NCI-H1092 (cell line): ENCODE data around the gene MS4A18.

ENCODE experiments used
- DNase-seq: peaks from one replicate; lab custom pipeline; 2025; lab: John Stamatoyannopoulos, UW

MS4A18 gene

DNA sequence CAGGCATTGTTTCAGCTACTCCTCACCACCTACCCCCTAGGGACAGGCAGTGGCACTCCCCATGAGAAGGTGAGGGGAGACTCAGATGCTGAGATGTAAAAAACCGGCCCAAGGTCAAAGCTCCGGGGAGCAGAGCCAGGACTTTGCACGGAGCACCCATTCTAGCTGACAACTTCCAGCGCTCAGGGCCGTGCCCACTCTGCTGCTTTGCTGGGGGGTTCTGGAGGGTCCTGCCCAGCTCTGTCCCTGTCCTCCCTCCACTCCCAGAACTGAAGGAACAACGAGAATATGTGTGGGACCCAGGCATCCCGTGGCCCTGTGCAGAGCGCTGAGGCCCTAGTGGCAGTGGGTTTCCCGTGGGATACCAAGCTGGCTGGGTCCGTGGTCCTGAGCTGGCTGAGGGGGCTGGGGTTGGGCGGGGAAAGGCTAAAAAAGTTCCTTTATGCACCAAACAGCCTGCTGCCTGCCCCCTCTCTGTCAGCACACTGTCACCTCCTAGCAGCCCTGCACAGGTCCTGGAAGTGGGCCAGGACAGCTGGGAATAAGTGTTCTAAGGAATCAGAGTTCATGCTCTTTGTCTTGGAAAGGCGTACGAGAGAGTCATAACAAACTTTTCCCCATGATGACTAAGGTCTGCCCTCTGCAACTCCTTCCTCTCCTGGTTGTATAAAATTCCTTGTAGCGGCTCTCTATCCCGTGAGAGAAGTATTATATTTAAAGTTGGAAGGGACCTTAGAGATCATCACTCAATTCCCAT lies 62.5 kb downstream of the MS4A18 start:
- DNase-seq: no peak

DNA sequence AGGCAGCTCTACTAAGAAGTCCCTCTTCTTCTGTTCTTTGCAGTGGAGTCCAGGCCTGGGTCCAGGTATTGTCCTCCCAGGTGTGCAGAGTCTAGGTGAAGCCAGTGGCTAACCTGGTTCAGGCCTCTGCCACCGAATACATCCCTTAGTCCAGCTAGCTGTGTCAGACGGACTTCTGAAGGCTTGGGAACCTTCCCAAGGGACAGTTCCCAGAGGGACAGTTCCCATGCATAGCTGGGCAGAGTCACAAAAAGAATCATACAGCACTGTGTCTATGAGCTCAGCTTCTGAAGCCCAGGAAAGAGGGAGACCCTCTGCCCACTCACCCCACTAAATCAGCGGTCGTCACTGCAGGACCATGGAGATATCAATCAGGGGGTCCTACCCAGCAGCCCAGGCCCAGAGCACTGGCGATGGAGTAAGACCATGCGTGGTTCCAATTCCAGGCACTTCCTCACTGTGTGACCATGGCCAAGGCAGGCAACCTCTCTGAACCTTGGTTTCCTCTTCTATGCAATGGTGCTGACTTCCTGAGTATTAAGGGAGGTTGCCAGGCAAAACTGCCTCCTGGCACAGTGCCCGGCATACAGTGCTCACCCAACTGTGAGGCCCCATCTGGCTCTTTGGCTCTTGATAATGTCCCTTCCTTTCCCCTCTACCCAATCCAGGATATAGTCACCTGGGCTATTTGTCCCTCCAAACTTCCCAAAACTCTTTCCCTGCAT lies 64.0 kb downstream of the MS4A18 start:
- peak; percentile 14 for DNase-seq

DNA sequence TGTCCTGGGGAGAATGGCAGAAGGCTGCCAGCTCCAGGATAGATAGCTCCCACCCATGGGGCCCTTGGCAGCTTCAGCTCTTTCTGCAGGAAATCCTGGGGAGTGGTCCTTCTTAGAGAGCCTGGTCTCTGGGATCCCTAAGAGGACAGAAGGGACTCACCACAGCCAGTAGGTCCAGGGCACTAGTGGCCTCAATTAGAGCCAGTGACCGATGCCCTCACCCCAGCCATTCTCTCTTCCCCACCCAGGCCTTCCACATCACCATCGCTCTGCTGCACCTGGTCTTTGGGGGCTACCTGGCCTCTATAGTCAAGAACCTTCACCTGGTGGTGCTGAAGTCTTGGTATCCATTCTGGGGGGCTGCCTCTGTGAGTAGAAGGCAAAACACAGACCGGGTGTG lies 66.2 kb downstream of the MS4A18 start:
- no peak for DNase-seq

DNA sequence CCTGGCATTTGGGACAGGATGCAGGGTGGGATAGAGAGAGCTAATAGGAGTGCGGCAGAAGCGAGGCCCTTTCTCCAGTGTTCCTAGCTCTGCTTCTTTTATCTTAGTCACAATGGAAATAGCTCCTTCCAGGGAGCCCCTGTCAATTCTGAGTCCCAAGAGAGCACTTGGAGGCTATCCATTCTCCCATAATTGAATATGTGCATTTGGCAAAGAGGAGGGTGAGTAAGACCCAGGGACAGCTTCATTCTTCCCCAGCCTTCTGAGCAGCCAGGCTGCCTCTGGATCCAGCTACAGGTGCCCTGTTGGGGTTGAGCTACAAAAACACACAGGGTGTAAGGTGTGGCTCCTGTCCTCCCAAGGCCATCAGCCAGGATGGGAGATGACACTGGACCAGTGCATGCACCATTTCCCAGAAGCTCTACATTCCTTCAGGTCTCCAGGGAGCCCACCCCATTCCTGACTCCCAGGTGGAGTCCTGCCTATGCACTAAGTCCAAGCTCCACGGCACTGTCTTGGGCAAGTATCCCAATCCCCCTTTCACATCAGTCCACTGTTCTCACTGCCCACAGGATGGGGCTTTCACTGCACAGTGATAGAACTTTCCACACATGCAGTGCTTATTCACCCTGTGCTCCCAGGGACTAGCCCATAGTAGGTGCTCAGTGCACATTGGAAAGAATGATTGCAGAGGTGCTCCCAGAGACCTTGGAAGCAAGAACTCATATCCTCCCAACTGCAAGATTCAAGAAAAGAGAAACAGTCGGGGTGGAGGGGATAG lies 66.8 kb downstream of the MS4A18 start:
- DNase-seq: no peak

DNA sequence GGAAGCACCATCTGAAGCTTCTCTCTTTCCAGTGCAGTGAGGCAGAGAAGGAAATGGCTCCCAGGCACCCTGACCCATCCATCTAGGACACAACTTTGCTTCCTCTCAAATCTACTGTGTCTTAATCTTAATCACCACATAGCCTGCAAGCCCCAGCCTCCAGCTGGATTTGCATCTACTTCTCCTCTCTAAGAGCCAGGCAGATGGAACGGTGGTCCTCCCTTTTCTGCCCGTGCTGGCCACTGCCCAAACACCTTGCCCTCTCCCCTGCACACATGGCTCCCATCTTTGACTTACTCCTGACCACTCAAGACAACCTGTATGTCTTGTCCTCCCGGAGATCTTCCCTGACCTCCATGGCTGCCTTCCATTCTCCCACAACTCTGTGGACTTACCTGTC lies 68.0 kb downstream of the MS4A18 start:
- no peak for DNase-seq
